HG03060 (cell line): Measurements from ENCODE around the gene ROBO1.

ENCODE experiments used
- ATAC-seq: cut with Tn5 transposase; IDR thresholded peaks from one replicate; pipeline ENCODE4 v1.9.1; 2021; ENCODE audit warnings: low read depth, moderate number of reproducible peaks; ENCODE audit not compliant: unreplicated experiment

Gene ROBO1

DNA sequence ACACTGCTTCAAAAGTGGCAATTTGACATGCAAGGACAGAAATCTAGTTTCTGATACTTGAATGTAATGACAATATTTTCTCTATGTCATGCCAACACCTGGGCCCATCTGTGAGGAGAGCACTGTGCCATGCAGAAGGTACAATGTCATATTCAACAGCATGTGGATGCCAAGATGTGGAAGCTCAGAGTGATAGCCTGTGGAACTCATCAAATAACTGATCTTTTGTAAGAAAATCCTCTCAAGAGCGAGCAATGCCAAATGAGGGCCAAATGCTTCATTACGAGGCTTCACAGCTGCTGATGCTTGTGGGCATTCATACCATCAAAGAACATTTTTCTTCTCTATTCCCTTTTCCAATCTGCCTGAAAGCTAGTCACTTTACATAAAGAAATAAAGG, 95.1 kb downstream of the ROBO1 start:
- no peak for ATAC-seq

DNA sequence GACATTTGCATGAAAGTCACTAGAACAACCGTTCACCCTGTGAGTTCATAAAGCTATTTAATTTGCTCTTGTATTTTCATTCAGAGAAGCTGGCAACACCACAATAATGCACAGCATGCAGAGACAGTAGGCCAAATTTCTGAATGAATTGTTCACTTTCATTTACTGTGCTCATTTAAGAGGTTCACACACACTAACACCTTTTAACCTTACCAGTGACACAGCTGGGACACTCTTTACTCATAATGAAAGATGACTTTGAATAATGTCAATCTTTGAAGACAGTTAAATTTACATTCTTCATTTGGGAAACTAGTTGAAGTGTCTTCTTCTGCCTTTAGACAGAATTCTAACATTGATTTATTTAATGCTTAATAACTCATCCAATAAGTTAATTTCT, 95.7 kb downstream of the ROBO1 start:
- ATAC-seq: no peak

DNA sequence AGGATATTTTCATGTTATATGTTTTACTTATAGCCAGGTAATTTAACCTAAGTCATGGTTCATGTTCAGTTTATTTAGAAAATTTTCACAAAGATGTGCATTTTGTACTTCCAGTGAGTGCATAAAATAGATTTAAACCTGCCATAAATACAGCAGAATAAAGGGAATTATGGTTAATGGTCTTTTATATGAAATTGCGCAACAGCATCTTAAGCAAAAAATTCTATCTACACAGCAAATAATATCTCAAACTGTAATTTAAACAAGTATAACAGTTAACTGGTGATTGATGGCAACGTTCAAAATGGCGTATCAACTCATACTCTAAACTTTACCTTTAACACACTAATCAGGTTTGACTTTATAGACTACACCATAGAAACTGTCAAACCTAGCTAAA, 97.6 kb downstream of the ROBO1 start:
- no peak for ATAC-seq

DNA sequence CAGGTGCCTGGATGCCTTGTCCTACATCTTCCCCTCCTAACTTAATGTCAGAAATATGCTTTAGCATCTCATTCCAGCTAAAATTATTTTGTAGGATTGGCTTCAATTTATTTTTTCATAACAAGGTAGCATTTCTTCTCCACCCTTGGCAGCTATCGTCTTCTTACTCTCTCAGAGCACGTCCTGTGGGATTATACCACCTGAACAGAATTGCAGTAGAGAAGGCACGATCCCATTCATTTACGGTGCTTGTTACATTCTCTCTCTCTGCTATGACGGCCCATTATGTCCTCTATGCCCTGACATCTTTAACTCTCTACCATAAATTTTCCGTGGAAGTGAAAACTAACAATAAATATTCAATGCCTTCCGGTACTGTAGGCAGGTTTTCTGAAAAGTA, 103.3 kb downstream of the ROBO1 start:
- no peak for ATAC-seq

DNA sequence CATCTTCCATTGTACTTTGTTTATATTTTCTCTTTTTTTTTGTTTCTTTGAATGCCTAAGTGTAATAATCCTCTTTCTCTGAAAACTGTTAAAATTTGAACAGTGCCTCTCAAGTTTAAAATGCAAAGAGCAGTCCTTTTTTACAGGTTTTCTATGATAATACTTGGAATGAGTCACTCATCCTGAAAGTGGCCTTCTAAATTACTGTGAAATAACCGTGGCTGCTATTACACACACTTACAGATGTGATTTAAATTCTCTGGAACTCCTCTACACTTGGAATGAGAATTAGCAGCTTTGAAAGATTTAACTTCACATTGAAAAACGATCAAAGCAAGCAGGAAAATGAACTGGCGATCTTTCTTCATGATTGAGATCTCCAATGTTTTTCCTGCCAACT, 105.9 kb downstream of the ROBO1 start:
- ATAC-seq: no peak

DNA sequence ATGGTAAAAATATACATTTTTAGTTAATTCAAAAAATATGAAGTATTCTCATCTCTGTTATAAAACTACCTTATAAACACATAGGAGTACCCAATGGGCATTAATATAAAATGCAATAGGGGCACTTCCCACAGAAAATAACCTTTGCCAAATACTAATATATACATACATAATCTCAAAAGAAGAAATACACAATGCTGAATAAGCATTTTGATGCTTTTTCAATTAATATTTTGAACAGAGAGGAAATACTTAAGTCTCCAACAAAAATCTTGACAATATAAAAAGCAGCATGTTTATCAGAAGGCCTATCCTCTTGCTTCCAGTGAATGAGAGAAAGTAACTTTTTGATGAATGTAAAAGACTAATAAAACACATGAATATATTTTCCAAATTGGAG, 110.7 kb downstream of the ROBO1 start:
- no peak for ATAC-seq

DNA sequence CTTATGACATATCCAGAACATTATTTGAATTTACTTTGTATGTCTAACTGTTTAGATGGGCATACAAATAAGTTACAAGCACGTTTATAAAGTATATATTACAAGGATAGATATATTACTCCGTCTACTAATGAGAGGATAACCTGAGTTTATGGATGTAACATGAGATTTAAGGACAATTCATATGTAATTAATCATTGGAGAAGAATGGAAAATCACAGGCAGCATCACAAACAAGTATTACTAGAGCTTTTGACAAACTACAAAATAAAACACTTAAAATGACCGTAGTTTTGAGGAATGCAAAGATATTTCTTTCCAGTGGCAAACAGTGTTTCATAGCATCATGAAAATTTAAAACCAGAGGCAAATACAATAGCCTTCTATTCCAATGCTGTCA, 113.8 kb downstream of the ROBO1 start:
- ATAC-seq: no peak

DNA sequence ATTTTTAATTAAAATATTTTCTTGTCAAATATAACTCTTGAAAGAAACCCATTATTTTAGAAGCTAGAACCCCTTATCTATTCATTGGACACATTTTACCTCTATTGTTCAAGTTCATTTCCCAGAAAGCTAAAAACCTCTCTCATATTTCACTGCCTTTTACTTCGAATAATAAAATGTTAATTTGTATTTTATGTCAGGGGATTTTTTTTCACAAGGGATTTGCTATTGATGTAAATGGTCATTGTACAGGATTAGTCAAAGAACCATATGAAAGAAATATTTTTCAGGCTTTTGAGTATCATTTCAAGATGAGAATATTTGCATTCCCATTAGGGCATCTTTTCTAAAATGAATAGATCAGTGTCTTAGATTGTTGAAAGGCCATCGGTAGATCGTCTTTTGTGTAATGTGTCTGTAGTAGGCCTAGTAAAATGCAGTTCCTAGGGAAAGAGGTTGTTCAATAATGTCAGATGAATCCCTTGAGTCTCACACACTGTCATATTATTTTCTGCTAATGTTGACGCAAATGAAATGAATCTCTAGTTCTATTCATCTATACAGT, 114.5 kb downstream of the ROBO1 start:
- ATAC-seq: no peak

DNA sequence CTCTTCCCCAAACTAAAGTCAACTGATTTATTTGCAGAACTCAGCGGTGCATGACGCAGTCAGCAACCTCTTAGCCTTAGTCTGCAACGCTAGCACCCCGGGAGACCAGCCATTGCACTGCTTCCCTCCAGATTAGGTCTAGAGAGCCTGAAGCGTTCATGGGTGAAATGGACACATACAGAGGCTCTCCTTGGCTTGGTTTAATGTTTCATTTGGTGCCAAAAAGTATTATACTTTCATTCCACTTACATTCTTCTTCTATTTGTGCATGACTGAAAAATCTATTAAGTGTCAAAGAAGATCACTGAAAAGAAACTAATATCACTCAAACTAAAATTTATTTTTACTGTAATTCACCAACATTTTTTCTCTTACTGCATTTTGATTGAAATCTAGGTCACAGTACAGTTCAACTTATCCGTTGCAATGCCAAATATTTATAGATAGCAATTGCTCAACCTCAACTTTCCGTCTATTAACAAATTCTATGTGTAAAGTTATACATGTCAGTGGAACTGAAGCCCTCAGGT, 116.2 kb downstream of the ROBO1 start:
- no peak for ATAC-seq

DNA sequence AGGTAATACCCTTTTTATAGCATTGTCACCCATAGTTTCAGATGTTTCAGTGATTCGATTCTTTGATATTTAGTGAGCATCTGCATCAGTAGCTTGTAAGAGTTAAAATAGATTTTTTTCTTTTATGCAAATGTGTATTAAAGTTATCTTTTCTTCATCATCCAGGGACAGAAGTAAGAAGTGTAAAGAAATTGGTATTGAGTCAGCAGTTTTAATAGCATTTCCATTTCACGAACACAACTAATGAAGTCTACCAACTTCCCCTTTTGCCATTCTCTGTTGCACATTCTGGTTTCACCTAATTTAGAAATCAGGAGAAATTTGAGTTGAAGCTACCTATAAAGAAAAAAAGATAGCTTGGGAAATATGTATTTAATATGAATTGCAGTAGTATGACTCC, 127.9 kb downstream of the ROBO1 start:
- ATAC-seq: no peak

DNA sequence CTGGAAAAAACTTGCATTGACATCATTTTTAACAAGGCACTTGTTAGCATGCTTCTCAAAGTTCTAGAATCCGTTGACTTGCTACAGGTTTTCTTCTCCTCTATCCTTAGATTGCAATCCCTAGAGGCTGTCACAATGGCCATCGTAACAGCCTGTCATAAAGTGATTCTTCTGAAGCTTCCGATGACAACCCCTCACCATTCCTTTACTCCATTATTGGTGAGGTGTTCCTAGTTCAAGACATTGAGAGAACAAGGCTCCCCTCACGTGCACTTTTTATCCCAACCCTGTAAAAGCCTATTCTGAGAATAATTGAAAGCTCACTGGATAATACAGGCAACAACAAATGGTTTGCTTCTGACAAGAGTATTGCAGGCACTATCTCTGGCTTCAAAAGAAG, 131.4 kb downstream of the ROBO1 start:
- no peak for ATAC-seq

DNA sequence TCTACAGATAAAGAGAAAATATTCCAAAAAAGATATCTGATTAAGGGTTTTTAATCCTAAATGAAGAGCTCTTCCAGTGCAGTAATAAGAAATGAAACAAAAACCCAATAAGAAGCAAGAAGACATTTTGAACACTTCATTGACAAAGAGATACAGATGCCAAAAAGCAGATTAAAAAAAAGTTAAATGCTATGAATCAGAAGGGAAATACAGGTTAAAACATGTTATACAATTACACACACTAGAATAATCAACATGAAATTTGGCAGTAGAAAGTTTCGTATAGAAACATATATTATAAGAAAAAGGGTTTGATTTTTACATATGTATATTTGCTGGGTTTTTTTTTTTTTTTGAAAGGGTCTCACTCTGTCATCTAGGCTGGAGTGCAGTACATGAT, 135.0 kb downstream of the ROBO1 start:
- no peak for ATAC-seq

DNA sequence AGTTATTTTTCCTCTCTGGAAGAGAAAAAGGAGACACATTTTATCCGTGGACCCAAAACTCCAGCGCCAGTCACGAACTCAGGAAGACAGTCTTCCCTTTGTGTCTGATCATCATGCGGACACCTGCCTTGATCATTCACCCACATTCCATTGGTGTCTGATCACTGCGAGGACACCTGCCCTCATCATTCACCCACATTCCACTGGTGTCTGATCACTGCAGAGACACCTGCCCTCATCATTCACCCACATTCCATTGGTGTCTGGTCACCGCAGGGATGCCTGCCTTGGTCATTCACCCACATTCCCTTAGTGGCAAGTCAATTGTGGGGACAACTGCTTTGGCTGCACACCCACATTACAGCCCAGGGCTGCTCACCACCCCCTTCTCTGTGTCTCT, 148.9 kb downstream of the ROBO1 start:
- no peak for ATAC-seq

DNA sequence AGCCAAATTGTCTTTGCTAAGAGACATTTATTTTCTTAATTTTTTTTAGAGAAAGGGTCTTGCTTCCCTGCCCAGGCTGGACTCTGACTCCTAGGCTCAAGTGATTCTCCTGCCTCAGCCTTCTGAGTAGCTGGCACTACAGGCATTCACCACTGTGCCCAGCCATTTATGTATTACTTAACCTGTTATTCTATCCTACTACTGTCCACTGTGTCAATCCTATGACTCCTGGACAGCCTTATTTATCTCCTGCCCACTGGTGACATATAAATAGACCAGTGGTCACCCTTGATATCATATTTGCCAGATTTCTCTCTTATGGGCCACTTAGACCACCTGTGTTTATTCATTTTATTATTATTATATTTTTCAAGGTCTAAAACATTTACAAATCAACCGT, 161.4 kb downstream of the ROBO1 start:
- no peak for ATAC-seq

DNA sequence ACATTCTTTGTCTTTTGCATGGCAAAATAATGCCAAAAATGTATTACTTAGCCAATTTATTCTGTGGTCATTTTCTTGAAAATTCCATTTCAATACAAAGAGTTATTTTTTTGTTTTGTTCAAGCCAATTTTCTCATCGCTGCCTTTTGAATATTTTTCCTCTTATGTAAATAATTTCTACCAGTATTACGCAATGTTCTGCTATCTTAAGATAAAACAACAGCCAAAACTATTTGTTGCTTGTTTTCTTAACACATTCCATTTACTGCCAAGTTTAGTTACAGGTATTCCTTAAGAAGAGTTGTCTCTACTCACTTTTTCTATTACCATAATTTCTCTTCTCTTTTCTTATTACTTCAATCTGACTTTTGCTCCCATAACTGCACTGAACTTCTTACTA, 163.1 kb downstream of the ROBO1 start:
- no peak for ATAC-seq

DNA sequence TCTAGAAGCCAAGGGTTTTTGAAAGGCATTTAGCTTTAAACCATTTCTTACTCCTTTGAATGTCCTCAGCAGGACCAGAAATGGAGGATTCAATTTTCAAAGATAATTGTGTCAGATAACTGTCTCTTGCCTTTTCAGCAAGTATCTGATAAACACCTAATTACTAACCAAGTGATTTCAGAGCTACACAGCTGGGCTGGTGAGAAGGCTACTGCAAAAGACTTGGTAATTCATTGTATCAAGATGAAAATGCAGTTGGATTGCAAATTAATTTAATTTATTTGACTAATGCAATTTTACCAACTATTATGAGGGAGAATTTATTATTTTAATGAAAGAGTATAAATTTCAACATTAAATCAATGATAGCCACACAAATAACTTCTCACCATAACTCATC, 165.4 kb downstream of the ROBO1 start:
- ATAC-seq: no peak

DNA sequence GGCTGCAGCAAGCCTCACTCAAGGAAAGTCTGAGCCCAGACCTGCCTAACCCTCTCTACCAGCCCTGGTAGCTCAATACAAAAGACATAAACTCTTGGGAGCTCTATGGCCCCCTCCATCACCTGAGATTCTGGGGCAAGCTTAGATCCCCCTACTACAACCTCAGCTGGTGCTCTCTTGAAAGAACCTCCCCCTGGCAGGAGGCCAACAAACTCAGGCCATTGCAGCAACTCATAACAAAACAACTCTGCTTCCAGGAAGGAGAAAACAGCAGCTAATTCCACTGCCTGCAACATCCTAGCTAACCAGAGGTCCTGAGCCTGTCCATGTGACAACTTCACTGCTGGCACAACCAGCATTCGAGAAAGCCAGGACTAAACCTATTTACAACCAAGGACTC, 169.2 kb downstream of the ROBO1 start:
- no peak for ATAC-seq

DNA sequence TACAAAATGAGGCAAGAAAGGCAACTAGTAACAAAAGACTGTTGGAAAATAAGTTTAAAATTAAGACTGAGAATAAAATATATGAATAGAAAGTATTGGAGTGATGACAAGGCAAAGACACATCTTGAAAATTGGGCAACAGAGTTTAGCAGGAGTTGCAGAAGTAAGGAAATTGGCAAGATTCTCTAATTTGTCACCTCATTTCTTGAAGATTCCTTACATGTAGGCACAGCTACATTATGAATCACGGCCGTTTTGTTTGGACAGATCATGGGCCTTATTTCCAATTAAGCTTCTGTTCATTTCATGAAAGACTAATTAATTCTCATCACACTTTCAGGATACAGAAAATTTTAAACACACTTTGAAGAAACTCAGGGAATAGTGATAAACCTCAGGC, 170.1 kb downstream of the ROBO1 start:
- no peak for ATAC-seq

DNA sequence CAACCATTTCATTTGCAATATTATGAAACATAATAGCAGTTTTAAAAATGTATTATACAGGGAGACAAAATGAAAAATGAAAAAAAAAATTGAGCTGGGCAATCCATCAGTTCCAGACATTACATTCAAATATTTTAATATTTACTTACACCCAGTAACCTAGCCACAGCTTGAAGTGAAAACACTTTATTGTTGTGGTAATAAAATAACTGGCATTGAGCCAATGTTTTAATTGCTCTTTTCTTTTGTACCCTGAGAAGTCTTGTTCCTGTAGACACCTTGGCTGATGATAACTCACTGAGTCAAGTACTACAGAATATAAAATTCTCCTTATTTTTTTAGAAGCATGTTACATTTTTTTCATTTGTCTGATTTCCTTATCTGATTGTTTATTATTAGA, 180.6 kb downstream of the ROBO1 start:
- no peak for ATAC-seq

DNA sequence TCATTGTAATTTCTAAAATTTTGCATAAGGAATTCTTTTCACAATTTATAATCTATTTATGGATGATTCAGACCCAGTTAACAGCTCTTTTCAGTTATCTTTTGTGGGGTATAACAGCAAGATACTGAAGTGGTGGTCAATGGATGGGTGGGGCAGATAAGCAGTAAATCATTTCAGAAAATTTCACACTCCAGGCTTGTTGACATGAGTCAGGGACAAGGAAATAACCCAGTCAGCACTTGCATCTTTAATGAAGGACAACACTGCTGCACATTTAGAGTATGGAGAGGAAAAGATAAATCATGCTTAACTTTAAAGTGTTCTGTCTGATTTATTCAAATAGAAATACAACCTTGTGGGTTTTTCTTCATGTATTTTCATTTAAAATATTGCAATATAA, 181.6 kb downstream of the ROBO1 start:
- no peak for ATAC-seq

DNA sequence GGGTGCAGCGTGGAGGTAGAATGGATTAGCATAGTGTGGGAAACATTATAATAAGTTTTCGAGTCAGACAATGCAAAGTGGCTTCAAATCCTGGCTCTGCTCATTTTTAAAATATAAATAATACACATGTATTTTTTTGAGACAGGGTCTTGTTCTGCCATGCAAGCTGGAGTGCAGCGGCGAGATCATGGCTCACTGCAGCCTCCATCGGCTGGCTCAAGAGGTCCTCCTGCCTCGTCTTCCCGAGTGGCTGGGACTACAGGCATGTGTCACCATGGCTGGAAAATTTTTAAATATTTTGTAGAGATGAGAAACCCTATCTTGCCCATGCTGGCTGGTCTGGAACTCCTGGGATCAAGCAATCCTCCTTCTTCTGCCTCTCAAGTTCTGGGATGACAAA, 194.9 kb downstream of the ROBO1 start:
- no peak for ATAC-seq

DNA sequence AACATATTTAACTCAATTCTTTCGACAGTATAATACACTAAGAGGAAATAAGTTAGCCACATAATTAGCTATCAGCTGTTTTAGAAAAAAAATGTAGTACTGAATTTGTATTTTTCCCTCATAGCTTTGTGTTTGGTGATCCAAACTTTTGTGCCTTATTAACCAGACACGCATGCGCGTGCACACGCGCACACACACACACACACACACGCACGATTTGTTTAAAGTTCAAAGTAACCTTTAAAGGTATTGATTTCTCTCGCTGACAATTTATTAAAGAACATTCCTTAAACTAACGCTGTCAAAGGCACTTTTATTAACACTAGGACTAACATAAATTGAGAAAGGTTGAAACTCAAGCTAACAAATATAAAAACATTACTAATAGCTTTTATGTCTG, 198.9 kb downstream of the ROBO1 start:
- no peak for ATAC-seq

DNA sequence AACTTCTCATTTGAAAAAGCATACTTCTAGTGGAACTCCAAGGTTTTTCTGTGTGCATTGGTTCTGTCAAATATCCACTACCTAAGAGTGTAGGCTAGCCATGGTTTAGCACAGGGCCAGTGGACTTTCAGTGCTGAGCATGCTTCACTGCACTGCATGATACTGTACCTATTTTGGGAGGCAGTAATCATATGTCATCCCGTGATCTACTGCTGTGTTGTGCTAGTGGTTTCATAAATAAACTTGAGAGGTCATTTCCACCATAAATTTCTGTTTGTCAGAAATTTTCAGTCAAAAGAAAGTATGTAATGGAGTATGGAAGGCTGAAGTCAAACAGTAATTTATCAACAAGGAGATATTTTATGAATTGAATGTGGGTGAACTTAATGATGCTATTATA, 203.6 kb downstream of the ROBO1 start:
- ATAC-seq: no peak
